H1 (cell line): ENCODE data around the gene CRTC1. TPM values are rescaled to one million over a fixed set of nuclear protein-coding genes. Genes with fewer than 3 reads are reported as not detected.
"Not testable (repeated sequence)": the region's sequence is repeated elsewhere in the genome, so short reads cannot be mapped to it uniquely, and the experiment has no call there.

Experiments
- CTCF ChIA-PET: fragments of 300-600 bp; sonication (Branson Sonifier 250); formaldehyde crosslinking; loops from one replicate; lab custom pipeline; 2021; ENCODE audit not compliant: partially characterized antibody; lab: Charles Lee
- POLR2A ChIA-PET: fragments of 300-600 bp; sonication (Branson Sonifier 250); formaldehyde crosslinking; loops from one replicate; lab custom pipeline; 2021; ENCODE audit warnings: inconsistent platforms; ENCODE audit not compliant: partially characterized antibody; lab: Charles Lee
- DNase-seq, 2 experiments: peaks; one replicate each; pipeline versions ENCODE4 v3.0.0 to v3.0.0-alpha.2; 2010 to 2022; ENCODE audit warnings: low spot score in 2 of 2, low read depth in 1 of 2, mixed read lengths in 1 of 2
- FAIRE-seq: peaks from 2 replicates; lab custom pipeline; 2011; peaks lifted over from hg19 to GRCh38; lab: Jason Lieb, UNC
- H2AFZ ChIP-seq: 2 replicates; pipeline ENCODE4 v1.8.1; 2012; ENCODE audit warnings: low read length, inconsistent platforms
- H2AK5ac ChIP-seq: 2 replicates; pipeline ENCODE4 v1.6.1; 2013; ENCODE audit warnings: low read depth, low read length
- H2BK120ac ChIP-seq: replicated peaks from 2 replicates; pipeline ENCODE3; 2013; ENCODE audit warnings: low read depth, low read length, inconsistent platforms
- H2BK12ac ChIP-seq: 2 replicates; pipeline ENCODE4 v1.6.1; 2013; ENCODE audit warnings: low read depth, low read length
- H2BK15ac ChIP-seq: 2 replicates; pipeline ENCODE4 v1.6.1; 2013; ENCODE audit warnings: low read length
- H2BK20ac ChIP-seq: 2 replicates; pipeline ENCODE4 v1.6.1; 2013; ENCODE audit warnings: low read length
- H2BK5ac ChIP-seq: 2 replicates; pipeline ENCODE4 v1.6.1; 2013; ENCODE audit warnings: low read depth, low read length
- H3K14ac ChIP-seq: 2 replicates; pipeline ENCODE4 v1.6.1; 2013; ENCODE audit warnings: inconsistent platforms; ENCODE audit not compliant: insufficient read length
- H3K18ac ChIP-seq: 2 replicates; pipeline ENCODE4 v1.6.1; 2013; ENCODE audit warnings: low read length; ENCODE audit errors: extremely low read depth
- H3K23ac ChIP-seq: 2 replicates; pipeline ENCODE4 v1.6.1; 2013; ENCODE audit warnings: inconsistent platforms; ENCODE audit not compliant: insufficient read length
- H3K23me2 ChIP-seq: 2 replicates; pipeline ENCODE4 v1.6.1; 2013; ENCODE audit warnings: low read depth, low read length
- H3K27ac ChIP-seq: 2 replicates; pipeline ENCODE4 v1.6.1; 2011; ENCODE audit warnings: low read depth, low read length, inconsistent platforms
- H3K27me3 ChIP-seq, 4 experiments: replicated peaks in 1 of 4; 1 replicate in 1 of 4; 2 replicates in 3 of 4; pipeline versions ENCODE4 v1.6.1 to v1.8.1; 2011 to 2013; ENCODE audit warnings: low read length in 3 of 4, mild to moderate bottlenecking in 3 of 4, inconsistent platforms in 2 of 4, mixed read lengths in 2 of 4, moderate library complexity in 1 of 4; ENCODE audit not compliant: control insufficient read depth in 3 of 4, insufficient read depth in 3 of 4; ENCODE audit errors: extremely low read depth in 1 of 4
- H3K36me3 ChIP-seq, 4 experiments: 2 replicates each; pipeline versions ENCODE4 v1.6.1 to v1.8.1; 2011 to 2013; ENCODE audit warnings: mild to moderate bottlenecking in 4 of 4, low read length in 3 of 4, moderate library complexity in 2 of 4, control low read depth in 1 of 4, inconsistent platforms in 1 of 4; ENCODE audit not compliant: insufficient read depth in 4 of 4, control insufficient read depth in 2 of 4
- H3K4ac ChIP-seq: replicated peaks from 2 replicates; pipeline ENCODE3; 2013; ENCODE audit warnings: low read length, low read depth, mixed read lengths, inconsistent platforms; ENCODE audit not compliant: insufficient read length
- H3K4me1 ChIP-seq, 4 experiments: replicated peaks in 1 of 4; 1 replicate in 1 of 4; 2 replicates in 3 of 4; pipeline versions ENCODE4 v1.6.1 to v1.8.1; 2011 to 2013; ENCODE audit warnings: low read length in 3 of 4, inconsistent platforms in 2 of 4, mixed read lengths in 1 of 4; ENCODE audit not compliant: insufficient read depth in 4 of 4, control insufficient read depth in 3 of 4
- H3K4me2 ChIP-seq, 2 experiments: 2 replicates each; pipeline versions ENCODE4 v1.6.1 to v1.8.1; 2011 to 2013; ENCODE audit warnings: low read depth in 2 of 2, low read length in 2 of 2, control low read depth in 1 of 2, inconsistent platforms in 1 of 2, mild to moderate bottlenecking in 1 of 2; ENCODE audit not compliant: insufficient read depth in 1 of 2
- H3K4me3 ChIP-seq, 4 experiments: fragments of 200-600, 300-600 bp in 1 of 4; sonication (generic), shearing (Covaris generic), sonication (Bioruptor Twin) in 1 of 4; 2 replicates each; pipeline versions ENCODE4 v1.5.1 to v1.8.1; 2011 to 2016; ENCODE audit warnings: low read length in 4 of 4, low read depth in 3 of 4, control low read depth in 2 of 4, inconsistent platforms in 2 of 4, mild to moderate bottlenecking in 2 of 4, mixed read lengths in 1 of 4, moderate library complexity in 1 of 4; ENCODE audit not compliant: insufficient read depth in 2 of 4; ENCODE audit errors: extremely low read depth in 1 of 4
- H3K56ac ChIP-seq: replicated peaks from 2 replicates; pipeline ENCODE3; 2013; ENCODE audit warnings: low read depth, mild to moderate bottlenecking, mixed read lengths, low read length, inconsistent platforms; ENCODE audit not compliant: insufficient read length
- H3K79me1 ChIP-seq: 2 replicates; pipeline ENCODE4 v1.6.1; 2013; ENCODE audit warnings: low read depth, low read length, control low read depth
- H3K79me2 ChIP-seq, 2 experiments: 2 replicates each; pipeline versions ENCODE4 v1.6.1 to v1.8.1; 2012 to 2013; ENCODE audit warnings: low read length in 2 of 2, mild to moderate bottlenecking in 2 of 2, inconsistent platforms in 1 of 2; ENCODE audit not compliant: insufficient read depth in 2 of 2, control insufficient read depth in 1 of 2
- H3K9ac ChIP-seq, 4 experiments: replicated peaks in 1 of 4; 1 replicate in 1 of 4; 2 replicates in 3 of 4; pipeline versions ENCODE4 v1.6.1 to v1.8.1; 2011 to 2013; ENCODE audit warnings: low read depth in 3 of 4, low read length in 3 of 4, control low read depth in 2 of 4, mild to moderate bottlenecking in 2 of 4, moderate library complexity in 2 of 4, inconsistent platforms in 1 of 4; ENCODE audit errors: extremely low read depth in 1 of 4
- H3K9me3 ChIP-seq, 2 experiments: 2 replicates each; pipeline versions ENCODE4 v1.6.1 to v1.8.1; 2012 to 2013; ENCODE audit warnings: mild to moderate bottlenecking in 2 of 2, moderate library complexity in 2 of 2, control low read depth in 1 of 2, inconsistent platforms in 1 of 2, low read depth in 1 of 2, low read length in 1 of 2, mixed read lengths in 1 of 2; ENCODE audit not compliant: insufficient read depth in 2 of 2
- H4K20me1 ChIP-seq, 2 experiments: replicated peaks in 1 of 2; 2 replicates each; pipeline versions ENCODE3 to v1.8.1; 2011 to 2013; ENCODE audit warnings: inconsistent platforms in 2 of 2, low read length in 2 of 2, mild to moderate bottlenecking in 1 of 2; ENCODE audit not compliant: insufficient read depth in 2 of 2, control insufficient read depth in 1 of 2
- H4K5ac ChIP-seq: 2 replicates; pipeline ENCODE4 v1.6.1; 2013; ENCODE audit warnings: low read length, low read depth, mixed read lengths, inconsistent platforms; ENCODE audit not compliant: insufficient read length
- H4K8ac ChIP-seq: 2 replicates; pipeline ENCODE4 v1.8.0; 2013; ENCODE audit warnings: mild to moderate bottlenecking, moderate library complexity, low read length, inconsistent platforms; ENCODE audit not compliant: insufficient read depth; ENCODE audit errors: extremely low read depth
- H4K91ac ChIP-seq: replicated peaks from 2 replicates; pipeline ENCODE3; 2013; ENCODE audit warnings: low read length, mixed read lengths, inconsistent platforms; ENCODE audit not compliant: insufficient read length
- WGBS, 2 experiments: shearing (Covaris generic) in 1 of 2; methylation state at CpG; one replicate each; pipeline versions ENCODE4 v1.1.6 to v1.1.7; 2013 to 2015; ENCODE audit warnings: low lambda C conversion rate in 2 of 2, mixed read lengths in 2 of 2, inconsistent platforms in 1 of 2, low coverage in 1 of 2, missing lambda C conversion rate in 1 of 2; ENCODE audit not compliant: insufficient replicate concordance in 2 of 2, insufficient coverage in 1 of 2, insufficient read length in 1 of 2; ENCODE audit errors: extremely low coverage in 1 of 2, missing lambda C conversion rate in 1 of 2; 5-methylcytosine and 5-hydroxymethylcytosine counted together
- polyA plus RNA-seq, 7 experiments: library from polyadenylated mRNA; depleted of rRNA in 3 of 7; stranded (reverse) in 5 of 7; unstranded in 2 of 7; fragments of >200 nt in 5 of 7; fragments of 200-250 nt in 2 of 7; gene quantifications; 1 replicate in 5 of 7; 2 replicates in 1 of 7; 4 replicates in 1 of 7; pipeline versions ENCODE4 v1.2.1 to v1.2.3, GENCODE V29; 2011 to 2013; ENCODE audit warnings: missing spikeins in 2 of 7, mixed read lengths in 2 of 7
- total RNA-seq: library from RNA; stranded (reverse); fragmentation: NEBNext Ultra II Directional; extraction: Animal tissue kit (Norgen Biotek cat#: 25700); gene quantifications from 2 replicates; pipeline ENCODE4 v1.2.1, GENCODE V29; 2021

The CRTC1 gene
- total and polyA plus RNA-seq, 2 of the 8 experiments (the other 6 are each of a cell fraction or from before 2014, with no cell fraction given): 2.9 to 8.5 TPM

DNA sequence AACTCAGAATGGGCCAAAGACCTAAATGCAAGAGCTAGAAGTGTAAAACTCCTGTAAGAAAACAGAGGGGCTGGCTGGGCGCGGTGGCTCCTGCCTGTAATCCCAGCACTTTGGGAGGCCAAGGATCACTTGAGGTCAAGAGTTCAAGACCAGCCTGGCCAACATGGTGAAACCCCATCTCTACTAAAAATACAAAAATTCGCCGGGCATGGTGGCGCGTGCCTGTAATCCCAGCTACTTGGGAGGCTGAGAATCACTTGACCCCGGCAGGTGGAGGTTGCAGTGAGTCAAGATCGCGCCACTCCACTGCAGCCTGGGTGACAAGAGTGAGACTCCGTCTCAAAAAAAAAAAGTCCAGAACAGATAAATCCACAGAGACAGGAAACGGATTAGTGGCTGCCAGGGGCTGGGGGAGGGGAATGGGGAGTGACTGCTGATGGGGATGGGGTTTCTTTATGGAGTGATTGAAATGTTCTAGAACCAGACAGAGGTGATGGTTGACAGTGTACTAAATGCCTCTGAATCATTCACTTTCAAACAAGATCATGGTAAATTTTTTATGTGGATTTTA lies 50.4 kb downstream of the CRTC1 start:
- H4K8ac ChIP-seq, H3K4me1 ChIP-seq, H3K27me3 ChIP-seq, H2AK5ac ChIP-seq, H3K56ac ChIP-seq, H2BK5ac ChIP-seq, H2BK20ac ChIP-seq, H2BK15ac ChIP-seq, H3K14ac ChIP-seq, H3K79me1 ChIP-seq, H3K4ac ChIP-seq, H3K23ac ChIP-seq, FAIRE-seq, H3K4me2 ChIP-seq, H3K79me2 ChIP-seq, H3K27ac ChIP-seq, H4K5ac ChIP-seq, H3K23me2 ChIP-seq, H4K20me1 ChIP-seq, DNase-seq, H3K18ac ChIP-seq, H3K36me3 ChIP-seq, H3K4me3 ChIP-seq, H2AFZ ChIP-seq, H3K9ac ChIP-seq, H2BK12ac ChIP-seq, H2BK120ac ChIP-seq, H3K9me3 ChIP-seq, H4K91ac ChIP-seq: not testable (repeated sequence)
- ChIA-PET CTCF (interaction anchor here (0.6 to 2.2 kb wide), 8 partner anchors 10 to 158 kb away, joined by 3 to 8 read pairs (median 4); no protein-coding TSS in a partner anchor), POLR2A (interaction anchor here (0.8 kb wide), 1 partner anchor 9 kb away, joined by 4 read pairs; no protein-coding TSS in a partner anchor)
- WGBS, 2 experiments: 92% methylated on average over 11 of the region's 11 CpGs; no CpG with 5 or more reads in 1 of the 2 experiments
